Prostate gland (tissue), 2 donors: ENCODE data around the gene UBE2H.

Experiments used
- POLR2A ChIP-seq: fragments of 450-650 bp; IDR thresholded peaks from one replicate; pipeline ENCODE4 v1.6.1; 2016; ENCODE audit warnings: antibody characterized with exemption, mild to moderate bottlenecking
- TF ChIP-seq, protein P1 (sequence below), 4 experiments: fragments of 200-600 bp in 2 of 4; fragments of 450-650 bp in 2 of 4; sonication (generic) in 2 of 4; IDR thresholded peaks; 1 replicate in 3 of 4; 2 replicates in 1 of 4; pipeline ENCODE4 v1.5.1; 2016 to 2019; ENCODE audit warnings: antibody characterized with exemption in 4 of 4, mild to moderate bottlenecking in 2 of 4, moderate library complexity in 2 of 4

DNA sequence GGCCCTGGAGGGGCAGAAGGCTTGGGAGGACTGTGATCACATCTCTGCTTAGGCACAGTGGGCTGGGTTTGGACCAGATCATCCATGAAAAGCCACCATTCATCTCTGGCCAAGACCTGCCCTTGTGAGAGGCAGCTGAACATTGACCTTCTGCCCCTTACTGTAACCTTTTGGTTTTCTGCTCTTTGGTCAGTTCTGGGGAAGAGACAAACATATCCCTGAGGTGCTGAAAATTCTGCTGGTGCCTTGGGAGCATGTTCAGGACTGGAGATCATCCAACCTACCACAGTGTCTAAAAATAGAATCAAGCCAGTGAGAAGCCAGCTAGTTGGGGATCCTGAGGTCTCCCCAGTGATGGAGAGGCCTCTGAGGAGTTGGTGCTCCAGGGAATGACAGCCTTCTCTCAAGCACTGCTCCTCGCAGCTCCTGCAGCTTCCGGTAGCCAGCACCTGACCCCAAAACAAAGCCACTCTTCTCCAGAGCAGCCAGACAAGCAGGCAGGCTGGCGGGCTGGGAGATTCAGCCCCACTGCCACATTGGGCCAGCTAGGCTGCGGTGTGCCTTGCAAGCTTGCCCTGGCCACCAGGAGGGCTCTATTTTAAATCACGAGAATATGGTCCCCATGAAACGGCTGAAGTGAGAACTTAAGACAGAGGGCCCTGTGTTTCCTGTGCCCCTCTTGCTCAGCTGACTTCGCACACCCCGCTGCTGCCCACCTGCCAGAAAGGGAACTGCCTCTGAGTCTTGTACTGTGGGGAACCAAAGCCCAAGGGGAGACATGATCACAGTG is 37.8 kb upstream of the UBE2H start:
- TF ChIP-seq, protein P1, sequence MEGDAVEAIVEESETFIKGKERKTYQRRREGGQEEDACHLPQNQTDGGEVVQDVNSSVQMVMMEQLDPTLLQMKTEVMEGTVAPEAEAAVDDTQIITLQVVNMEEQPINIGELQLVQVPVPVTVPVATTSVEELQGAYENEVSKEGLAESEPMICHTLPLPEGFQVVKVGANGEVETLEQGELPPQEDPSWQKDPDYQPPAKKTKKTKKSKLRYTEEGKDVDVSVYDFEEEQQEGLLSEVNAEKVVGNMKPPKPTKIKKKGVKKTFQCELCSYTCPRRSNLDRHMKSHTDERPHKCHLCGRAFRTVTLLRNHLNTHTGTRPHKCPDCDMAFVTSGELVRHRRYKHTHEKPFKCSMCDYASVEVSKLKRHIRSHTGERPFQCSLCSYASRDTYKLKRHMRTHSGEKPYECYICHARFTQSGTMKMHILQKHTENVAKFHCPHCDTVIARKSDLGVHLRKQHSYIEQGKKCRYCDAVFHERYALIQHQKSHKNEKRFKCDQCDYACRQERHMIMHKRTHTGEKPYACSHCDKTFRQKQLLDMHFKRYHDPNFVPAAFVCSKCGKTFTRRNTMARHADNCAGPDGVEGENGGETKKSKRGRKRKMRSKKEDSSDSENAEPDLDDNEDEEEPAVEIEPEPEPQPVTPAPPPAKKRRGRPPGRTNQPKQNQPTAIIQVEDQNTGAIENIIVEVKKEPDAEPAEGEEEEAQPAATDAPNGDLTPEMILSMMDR (IDR thresholded peaks at IDR 0.05), result no peak
- TF ChIP-seq POLR2A, result no peak
